GM12801 (cell line): ENCODE data around the gene LCN6.

Experiments used
- CTCF ChIP-seq: IDR thresholded peaks from one replicate; pipeline ENCODE4 v1.5.1; 2011; ENCODE audit warnings: control low read depth; ENCODE audit not compliant: insufficient read length; ENCODE audit errors: extremely low read depth

The LCN6 gene

DNA sequence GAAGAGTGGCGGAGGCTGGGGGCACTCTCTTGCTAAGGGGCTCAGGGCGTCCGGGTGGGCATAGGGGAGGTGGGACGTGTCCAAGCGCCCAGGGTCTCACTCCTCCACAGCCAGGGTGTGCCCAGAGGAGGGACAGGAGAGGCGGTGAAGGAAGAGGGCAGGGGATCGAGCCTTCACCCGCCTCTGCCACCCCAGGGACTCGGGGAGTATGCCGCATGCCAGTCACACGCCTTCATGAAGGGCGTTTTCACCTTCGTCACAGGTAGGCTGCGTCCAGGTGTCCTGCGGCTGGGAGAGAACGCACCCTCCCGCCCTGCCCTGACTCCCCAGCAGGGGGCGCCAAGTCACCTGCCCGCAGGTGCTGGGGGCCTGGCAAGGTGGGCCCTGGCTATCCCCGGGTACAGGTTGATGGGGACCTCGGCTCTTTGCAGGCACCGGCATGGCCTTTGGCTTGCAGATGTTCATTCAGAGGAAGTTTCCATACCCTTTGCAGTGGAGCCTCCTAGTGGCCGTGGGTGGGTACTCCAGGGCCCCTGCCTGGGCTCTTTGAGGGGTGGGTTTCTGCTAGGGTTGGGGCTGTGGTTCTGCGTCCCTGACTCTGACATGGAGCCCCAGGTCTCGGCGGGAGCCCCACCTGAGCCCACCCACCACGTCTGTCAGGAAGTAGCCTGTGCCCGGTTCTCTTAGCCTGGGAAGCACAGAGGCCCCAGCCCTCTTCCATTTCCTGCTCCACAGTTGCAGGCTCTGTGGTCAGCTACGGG is 43.4 kb upstream of the LCN6 start:
- TF ChIP-seq CTCF = peak; percentile 42

- no peak for TF ChIP-seq CTCF
Observed at GRCh38 chr9:136790640-136791515, 42.6 kb upstream of the LCN6 start, which contains the start of gene TMEM141. Gene TMEM141 (plus strand): TSS chr9:136791344. CDS start chr9:136791371, 27 bp downstream.

DNA sequence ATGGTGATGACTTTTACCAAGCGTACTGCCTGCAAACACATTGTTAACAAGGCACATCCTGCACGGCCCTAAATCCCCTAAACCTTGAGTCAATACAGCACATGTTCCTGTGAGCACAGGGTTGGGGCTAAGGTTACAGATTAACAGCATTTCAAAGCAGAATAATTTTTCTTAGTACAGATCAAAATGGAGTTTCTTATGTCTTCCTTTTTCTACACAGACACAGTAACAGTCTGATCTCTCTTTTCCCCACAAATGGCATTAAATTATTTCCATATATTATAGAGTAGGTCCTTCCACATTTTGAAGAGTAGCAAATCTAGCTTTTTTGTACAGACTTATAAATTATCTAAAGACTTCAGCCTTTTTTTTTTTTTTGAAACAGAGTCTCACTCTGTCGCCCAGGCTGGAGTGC is 41.2 kb upstream of the LCN6 start:
- TF ChIP-seq CTCF = no peak

DNA sequence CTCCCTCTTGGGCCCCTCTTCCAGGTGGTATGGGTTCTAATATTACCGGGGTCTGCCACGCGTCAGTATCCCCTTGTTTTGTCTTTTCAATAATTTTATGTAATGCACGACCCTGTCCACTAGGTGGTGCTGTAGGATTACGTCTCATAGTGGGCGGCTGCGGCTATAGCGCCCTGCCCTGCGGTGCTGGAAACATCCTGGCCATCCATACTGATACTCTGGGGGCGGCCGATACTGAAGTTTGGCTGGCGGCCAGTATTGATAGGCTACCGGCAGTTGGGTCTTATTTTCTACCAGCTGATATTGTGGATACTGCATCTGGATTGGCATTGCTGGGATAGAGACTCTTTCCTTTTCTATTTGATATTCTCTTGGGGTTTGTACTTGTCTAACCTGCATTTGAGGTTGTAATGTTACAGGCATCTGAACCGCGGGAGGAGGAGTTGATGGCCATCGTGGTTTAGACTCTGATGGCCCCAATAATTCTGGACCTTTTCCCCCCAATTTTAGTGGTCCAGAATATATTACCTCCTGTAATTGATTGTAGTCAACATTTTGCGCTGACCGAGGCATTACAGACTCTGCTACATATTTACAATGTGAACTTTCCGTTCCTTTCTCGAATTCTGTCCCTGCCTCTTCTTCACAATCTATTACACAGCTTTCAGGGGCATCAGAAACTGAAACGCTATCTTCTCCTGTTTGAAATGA is 39.5 kb upstream of the LCN6 start:
- TF ChIP-seq CTCF = no peak

GRCh38 chr9:136786451-136786850 is 38.1 kb upstream of the LCN6 start:
- TF ChIP-seq CTCF = no peak

DNA sequence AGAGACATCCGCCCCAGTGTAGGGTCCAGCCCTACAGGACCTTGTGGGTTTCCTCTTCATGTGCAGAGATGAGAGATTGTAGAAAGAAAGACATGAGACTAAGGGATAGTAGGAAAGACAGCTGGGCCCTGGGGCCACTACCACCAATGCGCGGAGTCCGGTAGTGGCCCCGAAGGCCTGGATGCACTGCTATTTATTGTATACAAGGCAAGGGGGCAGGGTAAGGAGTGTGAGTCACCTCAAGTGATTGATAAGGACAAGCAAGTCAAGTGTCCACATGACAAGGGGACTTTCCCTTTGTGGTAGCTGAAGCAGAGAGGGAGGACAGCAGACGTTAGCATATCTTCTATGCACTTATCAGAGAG is 36.7 kb upstream of the LCN6 start:
- no peak for TF ChIP-seq CTCF
